Measurements from ENCODE around the gene SHISA3.

DNA sequence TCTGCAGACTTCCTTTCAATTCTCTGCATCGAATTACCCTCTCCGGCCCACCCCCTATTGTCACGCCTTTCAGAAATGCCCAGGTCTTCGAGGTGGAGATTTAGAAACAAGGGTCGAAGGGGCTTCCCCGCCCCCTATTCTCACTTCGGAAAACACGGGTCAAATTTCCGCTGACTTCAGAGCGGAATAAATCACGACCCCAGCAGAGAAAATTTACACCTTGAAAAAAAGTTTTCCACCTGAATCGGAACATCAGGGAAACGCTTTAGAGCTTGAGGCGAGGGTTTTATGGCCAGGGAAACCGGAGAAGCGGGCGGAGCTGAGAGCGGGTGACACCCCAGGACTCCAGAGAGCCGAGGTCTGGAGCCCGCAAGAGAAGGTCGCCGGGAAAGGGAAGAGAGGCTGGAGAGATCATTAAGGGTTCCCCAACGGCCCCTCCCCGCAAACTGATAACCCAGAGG, 1.6 kb downstream of the SHISA3 start:
- TF ChIP-seq CTCF (conservative IDR thresholded peaks at IDR 0.05; ENCODE audit: low read depth, low read length) (no peak), EZH2 (IDR thresholded peaks at IDR 0.05; ENCODE audit: low read length, unreplicated experiment) (no peak), EZH2phosphoT487 (IDR thresholded peaks at IDR 0.05; ENCODE audit: borderline replicate concordance, low read length) (no peak)
